ENCODE measurements around the gene MACF1.

DNA sequence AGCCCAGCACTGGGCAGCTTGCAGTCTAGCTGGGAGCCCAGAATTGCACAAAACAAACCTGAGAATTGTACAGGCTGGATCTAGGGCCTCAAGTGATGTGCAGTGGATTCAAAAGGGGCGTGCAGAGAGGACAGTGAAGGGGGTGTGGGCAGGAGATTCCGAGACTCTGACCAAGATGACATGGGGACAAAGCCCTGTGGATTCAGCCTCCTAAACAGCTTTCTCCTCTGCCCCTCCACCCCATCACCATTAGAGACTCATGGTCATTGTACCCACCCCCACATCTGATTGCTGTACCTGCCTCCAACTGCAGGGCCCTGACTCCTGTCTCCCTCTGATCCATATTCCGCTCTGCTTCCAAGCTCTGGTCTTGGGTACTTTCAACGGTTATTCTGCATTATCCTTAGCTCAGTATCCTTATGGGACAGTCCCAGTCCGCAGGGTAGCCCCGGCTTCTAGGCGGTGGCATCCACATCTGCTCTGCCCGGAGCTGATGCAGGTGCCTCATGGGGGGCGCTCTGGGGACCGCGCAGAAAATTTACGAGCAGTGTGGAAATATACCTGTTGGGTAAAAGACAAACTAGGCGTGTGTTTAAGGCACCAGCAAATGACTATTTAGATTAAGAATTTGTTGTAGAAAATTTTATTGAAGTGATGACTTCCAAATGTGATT is 285.2 kb downstream of the MACF1 start:
- TF ChIP-seq EZH2phosphoT487 (IDR thresholded peaks at IDR 0.05; ENCODE audit: low read length), result no peak
- TF ChIP-seq, protein P1, sequence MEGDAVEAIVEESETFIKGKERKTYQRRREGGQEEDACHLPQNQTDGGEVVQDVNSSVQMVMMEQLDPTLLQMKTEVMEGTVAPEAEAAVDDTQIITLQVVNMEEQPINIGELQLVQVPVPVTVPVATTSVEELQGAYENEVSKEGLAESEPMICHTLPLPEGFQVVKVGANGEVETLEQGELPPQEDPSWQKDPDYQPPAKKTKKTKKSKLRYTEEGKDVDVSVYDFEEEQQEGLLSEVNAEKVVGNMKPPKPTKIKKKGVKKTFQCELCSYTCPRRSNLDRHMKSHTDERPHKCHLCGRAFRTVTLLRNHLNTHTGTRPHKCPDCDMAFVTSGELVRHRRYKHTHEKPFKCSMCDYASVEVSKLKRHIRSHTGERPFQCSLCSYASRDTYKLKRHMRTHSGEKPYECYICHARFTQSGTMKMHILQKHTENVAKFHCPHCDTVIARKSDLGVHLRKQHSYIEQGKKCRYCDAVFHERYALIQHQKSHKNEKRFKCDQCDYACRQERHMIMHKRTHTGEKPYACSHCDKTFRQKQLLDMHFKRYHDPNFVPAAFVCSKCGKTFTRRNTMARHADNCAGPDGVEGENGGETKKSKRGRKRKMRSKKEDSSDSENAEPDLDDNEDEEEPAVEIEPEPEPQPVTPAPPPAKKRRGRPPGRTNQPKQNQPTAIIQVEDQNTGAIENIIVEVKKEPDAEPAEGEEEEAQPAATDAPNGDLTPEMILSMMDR (IDR thresholded peaks at IDR 0.05; ENCODE audit: low read length), result no peak
